Hindlimb muscle (tissue), 1 donor: Measurements from ENCODE around the gene NRL. TPM values are rescaled to one million over a fixed set of nuclear protein-coding genes. Genes with fewer than 3 reads are reported as not detected.
"Not testable (repeated sequence)": the region's sequence is repeated elsewhere in the genome, so short reads cannot be mapped to it uniquely, and the experiment has no call there.

Experiments used
- DNase-seq: peaks from one replicate; pipeline ENCODE4 v3.0.0-alpha.2; 2013
- polyA plus RNA-seq: library from polyadenylated mRNA; unstranded; fragments of 120-200 nt; gene quantifications from one replicate; pipeline ENCODE4 v1.2.1, GENCODE V29; 2013; ENCODE audit not compliant: insufficient read length

The NRL gene
- polyA plus RNA-seq, 1 donor, result 1.7 TPM

- no peak for DNase-seq
Observed at GRCh38 chr14:24123424-24124417, 9.0 kb upstream of the NRL start.

- no peak for DNase-seq
Observed at GRCh38 chr14:24122898-24123297, 8.1 kb upstream of the NRL start.

- no peak for DNase-seq
Observed at GRCh38 chr14:24122416-24122815, 7.7 kb upstream of the NRL start.

- no peak for DNase-seq
Observed at GRCh38 chr14:24121210-24121609, 6.5 kb upstream of the NRL start.

GRCh38 chr14:24119691-24120090, 4.9 kb upstream of the NRL start:
- DNase-seq, result no peak

- no peak for DNase-seq
Observed at GRCh38 chr14:24117179-24117578, 2.4 kb upstream of the NRL start.

- no peak for DNase-seq
Observed at GRCh38 chr14:24116128-24116814, 1.5 kb upstream of the NRL start.

GRCh38 chr14:24115422-24116127, 826 bp upstream of the NRL start:
- no peak for DNase-seq

GRCh38 chr14:24113801-24114531, 783 bp downstream of the NRL start:
- DNase-seq, result peak; percentile 88

- DNase-seq, result no peak
Observed at GRCh38 chr14:24113379-24113800, 1.4 kb downstream of the NRL start.

- no peak for DNase-seq
Observed at GRCh38 chr14:24110523-24110922, 4.2 kb downstream of the NRL start.

- no peak for DNase-seq
Observed at GRCh38 chr14:24110060-24110459, 4.7 kb downstream of the NRL start.

- no peak for DNase-seq
Observed at GRCh38 chr14:24108336-24108874, 6.3 kb downstream of the NRL start.

GRCh38 chr14:24106672-24107271, 8.0 kb downstream of the NRL start:
- no peak for DNase-seq

GRCh38 chr14:24105609-24106239, 9.0 kb downstream of the NRL start:
- DNase-seq, result not testable (repeated sequence)

GRCh38 chr14:24103451-24103850, 11.3 kb downstream of the NRL start:
- DNase-seq, result no peak

GRCh38 chr14:24102357-24103048, 12.2 kb downstream of the NRL start:
- no peak for DNase-seq

GRCh38 chr14:24100982-24101494, 13.7 kb downstream of the NRL start:
- no peak for DNase-seq

- DNase-seq, result no peak
Observed at GRCh38 chr14:24100197-24100981, 14.4 kb downstream of the NRL start.
